HCT116 (cell line): Measurements from ENCODE around the gene CHRNB4. TPM values are rescaled to one million over a fixed set of nuclear protein-coding genes. Genes with fewer than 3 reads are reported as not detected.

Source experiments
- ATAC-seq: fragments of 200-7000 bp; cut with Tn5 transposase; 2 replicates; pipeline ENCODE4 v1.9.1; 2020; ENCODE audit warnings: mild to moderate bottlenecking, moderate library complexity
- BruUV-seq: library from RNA; stranded (reverse); fragments of 400-500 nt; replicated peaks from 2 replicates; lab custom pipeline; 2021; lab: Mats Ljungman, UMichigan
- CTCF ChIA-PET: fragments of 300-600 bp; sonication (Branson Sonifier 250); formaldehyde crosslinking; loops from one replicate; lab custom pipeline; 2021; ENCODE audit warnings: antibody characterized with exemption; lab: Charles Lee
- POLR2A ChIA-PET: fragments of 300-600, 350-600 bp; sonication (Branson Sonifier 250); formaldehyde crosslinking; loops from one replicate; lab custom pipeline; 2021; ENCODE audit warnings: antibody characterized with exemption; lab: Charles Lee
- RAD21 ChIA-PET, 2 experiments: fragments of 300-600 bp; sonication (Branson Sonifier 250); formaldehyde crosslinking; loops; one replicate each; lab custom pipeline; 2023; ENCODE audit warnings: low total read pairs in 2 of 2; ENCODE audit not compliant: uncharacterized antibody in 2 of 2, unreplicated experiment in 2 of 2, low non-redundant PET in 1 of 2; lab: Charles Lee
- DNase-seq: peaks from one replicate; pipeline ENCODE4 v3.0.0-alpha.2; 2010; ENCODE audit warnings: low read depth, low spot score
- H2AFZ ChIP-seq: fragments of 200-600 bp; shearing (Covaris generic), sonication (generic); 2 replicates; pipeline ENCODE4 v1.6.1; 2017; ENCODE audit warnings: low read depth, mixed run types, mixed read lengths, antibody characterized with exemption, low read length; ENCODE audit not compliant: poor library complexity, severe bottlenecking
- H3K27ac ChIP-seq: 2 replicates; pipeline ENCODE4 v1.5.1; 2012; ENCODE audit warnings: low read depth, low read length
- H3K27me3 ChIP-seq: fragments of 200-600 bp; sonication (generic); 2 replicates; pipeline ENCODE4 v1.6.1; 2016; ENCODE audit warnings: mixed run types, low read length, mixed read lengths; ENCODE audit not compliant: insufficient read depth
- H3K36me3 ChIP-seq, 2 experiments: fragments of 200-500 bp in 1 of 2; fragments of 200-600 bp in 1 of 2; sonication (Bioruptor generic) in 1 of 2; sonication (generic) in 1 of 2; 2 replicates each; pipeline versions ENCODE4 v1.5.1 to v1.6.1; 2014 to 2016; ENCODE audit warnings: low read length in 2 of 2, inconsistent platforms in 1 of 2, mixed read lengths in 1 of 2, mixed run types in 1 of 2; ENCODE audit not compliant: insufficient read depth in 2 of 2, control insufficient read depth in 1 of 2
- H3K4me1 ChIP-seq, 2 experiments: fragments of 200-600 bp in 1 of 2; sonication (generic) in 1 of 2; 2 replicates each; pipeline versions ENCODE4 v1.5.1 to v1.6.1; 2012 to 2017; ENCODE audit warnings: low read length in 2 of 2, inconsistent platforms in 1 of 2, mild to moderate bottlenecking in 1 of 2, mixed read lengths in 1 of 2, mixed run types in 1 of 2, moderate library complexity in 1 of 2; ENCODE audit not compliant: insufficient read depth in 2 of 2, control insufficient read depth in 1 of 2
- H3K4me2 ChIP-seq: fragments of 200-600 bp; sonication (generic); 2 replicates; pipeline ENCODE4 v1.6.1; 2017; ENCODE audit warnings: mixed run types, low read length, mixed read lengths
- H3K4me3 ChIP-seq, 2 experiments: fragments of 200-600 bp in 1 of 2; sonication (generic) in 1 of 2; replicated peaks in 1 of 2; 2 replicates each; pipeline ENCODE4 v1.5.1; 2011 to 2016; ENCODE audit warnings: low read length in 2 of 2, control low read depth in 1 of 2, low read depth in 1 of 2, mild to moderate bottlenecking in 1 of 2, mixed read lengths in 1 of 2, mixed run types in 1 of 2
- H3K79me2 ChIP-seq: fragments of 200-600 bp; sonication (generic); 2 replicates; pipeline ENCODE4 v1.6.1; 2017; ENCODE audit warnings: mild to moderate bottlenecking, mixed run types, low read length, moderate library complexity, mixed read lengths; ENCODE audit not compliant: insufficient read depth
- H3K9ac ChIP-seq: fragments of 200-600 bp; sonication (generic); 2 replicates; pipeline ENCODE4 v1.6.1; 2016; ENCODE audit warnings: low read length, mixed read lengths
- H3K9me2 ChIP-seq: fragments of 200-600 bp; sonication (generic), shearing (Covaris generic); 2 replicates; pipeline ENCODE4 v1.6.1; 2017; ENCODE audit warnings: mixed run types, mild to moderate bottlenecking, moderate library complexity; ENCODE audit not compliant: insufficient read depth
- H3K9me3 ChIP-seq, 2 experiments: fragments of 200-500 bp in 1 of 2; fragments of 200-600 bp in 1 of 2; sonication (Bioruptor generic) in 1 of 2; sonication (generic) in 1 of 2; 2 replicates each; pipeline ENCODE4 v1.6.1; 2014 to 2017; ENCODE audit warnings: low read length in 2 of 2, mixed read lengths in 2 of 2, inconsistent platforms in 1 of 2, low read depth in 1 of 2, mild to moderate bottlenecking in 1 of 2, mixed run types in 1 of 2, moderate library complexity in 1 of 2; ENCODE audit not compliant: control insufficient read depth in 1 of 2, insufficient read depth in 1 of 2
- H4K20me1 ChIP-seq: fragments of 200-600 bp; sonication (generic), shearing (Covaris generic); 2 replicates; pipeline ENCODE4 v1.6.1; 2017; ENCODE audit warnings: mixed run types, mild to moderate bottlenecking, moderate library complexity; ENCODE audit not compliant: insufficient read depth
- CEBPB ChIP-seq: IDR thresholded peaks from 2 replicates; pipeline ENCODE4 v1.6.1; 2012; ENCODE audit warnings: low read depth
- CTCF ChIP-seq, 3 experiments: fragments of 200-600 bp in 1 of 3; sonication (generic) in 1 of 3; IDR thresholded peaks in 2 of 3; conservative IDR thresholded peaks in 1 of 3; 2 replicates each; pipeline ENCODE4 v1.5.1; 2012 to 2017; ENCODE audit warnings: low read depth in 2 of 3, low read length in 2 of 3, antibody characterized with exemption in 1 of 3, borderline replicate concordance in 1 of 3, control low read depth in 1 of 3, mild to moderate bottlenecking in 1 of 3, mixed read lengths in 1 of 3, mixed run types in 1 of 3, moderate library complexity in 1 of 3; ENCODE audit not compliant: insufficient read depth in 1 of 3
- EZH2phosphoT487 ChIP-seq: fragments of 200-600 bp; IDR thresholded peaks from 2 replicates; pipeline ENCODE4 v1.6.1; 2018; ENCODE audit warnings: antibody characterized with exemption, borderline replicate concordance
- MAX ChIP-seq: IDR thresholded peaks from 2 replicates; pipeline ENCODE4 v1.6.1; 2012
- RAD21 ChIP-seq: IDR thresholded peaks from 2 replicates; pipeline ENCODE4 v1.6.1; 2012; ENCODE audit warnings: low read depth, mild to moderate bottlenecking
- SRF ChIP-seq: IDR thresholded peaks from 2 replicates; pipeline ENCODE4 v1.6.1; 2012; ENCODE audit warnings: low read depth
- YY1 ChIP-seq: IDR thresholded peaks from 2 replicates; pipeline ENCODE4 v1.6.1; 2011; ENCODE audit warnings: low read length, low read depth, moderate library complexity, mild to moderate bottlenecking; ENCODE audit not compliant: insufficient replicate concordance; ENCODE audit errors: extremely low read depth
- ZBTB33 ChIP-seq: IDR thresholded peaks from 2 replicates; pipeline ENCODE4 v1.6.1; 2011; ENCODE audit warnings: mild to moderate bottlenecking, low read length, moderate library complexity; ENCODE audit not compliant: insufficient replicate concordance; ENCODE audit errors: extremely low read depth
- intact Hi-C: fragments of 100-400 bp; cut with micrococcal nuclease; formaldehyde crosslinking; loops from 2 replicates; pipeline ENCODE4 v1.10.0; 2022
- total RNA-seq: library from RNA; stranded (reverse); gene quantifications from one replicate; pipeline ENCODE4 v1.2.1, GENCODE V29; 2021; ENCODE audit not compliant: unreplicated experiment

Gene CHRNB4
- total RNA-seq, 1 experiment from 2014 or later = 2.0 TPM

- DNase-seq = no peak
- RAD21 ChIA-PET = no interaction called here
- Histone ChIP-seq H3K4me3 (no peak overlapping the region), H3K9me3 (no peaks in the 10 kb centered on the region), H3K27me3 (no peaks in the 10 kb centered on the region), H3K79me2 (no peaks in the 10 kb centered on the region), H3K4me2 (no peak overlapping the region), H3K4me1 (peaks cover 0 to 4% of the 10 kb centered on the region in 2 experiments; a peak in 1 of 4 replicates), H3K36me3 (no peaks in the 10 kb centered on the region), H4K20me1 (no peaks in the 10 kb centered on the region), H3K9me2 (no peaks in the 10 kb centered on the region), H3K9ac (no peak overlapping the region), H3K27ac (no peak overlapping the region), H2AFZ (no peak overlapping the region)
- intact Hi-C loops = no loop called here
- POLR2A ChIA-PET = no interaction called here
- no TSS peak for BruUV-seq
- TF ChIP-seq RAD21 = no peak
- no peak for TF ChIP-seq ZBTB33
- no peak for TF ChIP-seq CEBPB
- ATAC-seq = no peak
- CTCF ChIA-PET = interaction anchor here (1.0 to 1.1 kb wide), 2 partner anchors 93 to 134 kb away, joined by 3 to 5 read pairs; no protein-coding TSS in a partner anchor
Observed at GRCh38 chr15:78616506-78616905, 24.5 kb downstream of the CHRNB4 start.

GRCh38 chr15:78615151-78615589 lies 25.8 kb downstream of the CHRNB4 start:
- POLR2A ChIA-PET = no interaction called here
- TF ChIP-seq EZH2phosphoT487 (no peak), CTCF (IDR thresholded peaks at IDR 0.05 in 2 of 3, conservative IDR thresholded peaks at IDR 0.05 in 1 of 3; ENCODE audit: borderline replicate concordance in 1 of 3, insufficient read depth in 1 of 3, low read depth in 2 of 3, low read length in 2 of 3) (no peak), SRF (no peak), MAX (no peak), YY1 (no peak)
- TF ChIP-seq, all 23 proteins: peak for 0
- ChIA-PET RAD21 (no interaction called here), CTCF (interaction anchor here (1.1 kb wide), 1 partner anchor 95 kb away, joined by 3 read pairs; no protein-coding TSS in a partner anchor)
- ATAC-seq (no peak), DNase-seq (no peak)
- H3K36me3 ChIP-seq = no peaks in the 10 kb centered on the region
- peaks cover 0 to 4% of the 10 kb centered on the region in 2 experiments; a peak in 1 of 4 replicates for H3K4me1 ChIP-seq
- intact Hi-C loops = no loop called here
- no TSS peak for BruUV-seq
- no peak overlapping the region for H3K9ac ChIP-seq
- H3K4me2 ChIP-seq = no peak overlapping the region
- H3K27ac ChIP-seq = no peak overlapping the region
- H3K79me2 ChIP-seq = no peaks in the 10 kb centered on the region
- no peaks in the 10 kb centered on the region for H3K9me3 ChIP-seq
- no peak overlapping the region for H2AFZ ChIP-seq
- H3K27me3 ChIP-seq = no peaks in the 10 kb centered on the region
- H4K20me1 ChIP-seq = no peaks in the 10 kb centered on the region
- H3K4me3 ChIP-seq = no peak overlapping the region
- H3K9me2 ChIP-seq = no peaks in the 10 kb centered on the region
